ENCODE measurements around the gene IL17C.
A peak's percentile ranks its signal among the peaks of the same experiment; 100 is the strongest.

Gene IL17C

GRCh38 chr16:88647178-88648070 is 9.1 kb downstream of the IL17C start:
- no peak for DNase-seq

- no peak for DNase-seq
Observed at GRCh38 chr16:88649195-88649923, 11.0 kb downstream of the IL17C start.

- no peak for DNase-seq
Observed at GRCh38 chr16:88649924-88650748, 11.8 kb downstream of the IL17C start.

- peak; percentile 34 for DNase-seq
Observed at GRCh38 chr16:88650749-88651275, 12.4 kb downstream of the IL17C start, which contains the start of gene CYBA. Gene CYBA, minus strand, starts transcription at chr16:88651053. Its CDS starts 40 bp downstream, at chr16:88651013.

GRCh38 chr16:88651276-88651988 is 13.1 kb downstream of the IL17C start:
- DNase-seq: peak; percentile 68

DNA sequence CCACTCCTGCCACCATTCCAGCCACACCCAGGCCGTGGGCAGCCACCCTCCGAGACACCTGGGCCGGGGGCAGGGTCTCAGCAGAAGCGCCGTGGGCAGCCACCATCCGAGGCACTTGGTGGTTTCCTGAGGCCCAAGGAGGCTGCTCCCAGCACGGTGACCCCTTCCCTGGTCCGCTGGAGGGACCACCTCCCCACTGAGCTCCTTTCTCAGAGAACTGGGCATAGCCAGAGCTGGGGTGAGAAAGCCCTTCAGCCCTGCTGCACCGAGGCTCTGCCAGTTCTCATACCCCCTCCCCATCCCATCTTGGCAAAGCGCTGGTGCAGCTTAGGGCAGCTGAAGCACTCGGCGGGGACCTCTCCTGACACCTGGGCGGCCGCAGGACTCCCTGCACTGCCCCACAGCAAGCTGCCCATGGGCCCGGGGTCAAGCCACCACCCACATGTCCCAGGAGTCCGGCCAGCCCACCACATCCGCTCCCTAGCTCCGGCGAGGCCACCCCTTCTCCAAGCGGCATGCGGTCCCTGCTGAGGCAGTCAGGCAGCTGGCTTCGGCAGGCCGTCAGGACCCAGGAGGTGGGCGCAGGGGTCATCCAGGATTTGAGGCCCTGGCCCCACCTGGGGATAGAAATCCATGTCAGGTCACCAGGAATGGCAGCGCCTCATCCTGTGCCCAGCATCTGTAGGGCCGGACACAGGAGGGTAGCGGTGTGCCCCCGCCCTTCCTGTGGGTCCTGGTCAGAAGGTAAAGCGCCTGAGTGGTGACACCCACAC is 13.8 kb downstream of the IL17C start:
- no peak for DNase-seq

GRCh38 chr16:88652762-88653063 is 14.3 kb downstream of the IL17C start:
- DNase-seq: no peak

- no peak for DNase-seq
Observed at GRCh38 chr16:88653101-88653500, 14.7 kb downstream of the IL17C start.

- no peak for DNase-seq
Observed at GRCh38 chr16:88653596-88654362, 15.4 kb downstream of the IL17C start.

DNA sequence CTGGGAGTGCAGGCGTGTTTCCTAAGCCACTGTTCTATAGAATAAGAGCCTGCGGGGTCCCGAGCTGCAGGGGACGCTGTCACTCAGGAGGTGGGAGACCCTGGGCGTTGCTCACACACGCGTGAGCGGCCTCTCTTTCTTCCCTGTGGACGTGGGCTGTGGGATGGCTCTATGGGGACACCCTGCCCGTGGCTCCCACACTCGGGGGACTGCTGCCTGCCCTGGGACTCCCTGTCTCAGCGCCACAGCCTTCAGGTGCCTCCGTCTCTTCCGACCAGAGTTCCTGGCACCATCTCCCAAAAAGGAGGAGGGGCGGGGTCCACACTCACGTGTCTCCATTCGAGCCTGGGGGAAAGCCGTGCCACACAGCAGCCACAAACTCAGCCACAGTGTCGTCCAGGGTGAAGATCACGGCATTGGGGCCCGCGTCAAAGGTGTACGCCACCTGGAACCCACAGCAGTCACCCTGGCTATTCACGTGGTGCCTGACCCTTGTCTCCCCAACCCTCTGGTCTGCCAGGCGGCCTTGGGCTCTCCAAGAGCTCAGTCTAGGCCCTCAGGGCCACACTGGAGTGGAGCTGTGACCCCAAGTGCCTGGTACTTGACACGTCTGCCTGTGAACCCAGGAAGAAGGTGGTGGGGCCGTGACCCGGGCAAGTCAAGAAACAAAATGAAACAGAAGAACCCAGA is 16.1 kb downstream of the IL17C start:
- DNase-seq: no peak

- DNase-seq: no peak
Observed at GRCh38 chr16:88655053-88655732, 16.8 kb downstream of the IL17C start.

- DNase-seq: peak; percentile 1
Observed at GRCh38 chr16:88655733-88656281, 17.4 kb downstream of the IL17C start.

DNA sequence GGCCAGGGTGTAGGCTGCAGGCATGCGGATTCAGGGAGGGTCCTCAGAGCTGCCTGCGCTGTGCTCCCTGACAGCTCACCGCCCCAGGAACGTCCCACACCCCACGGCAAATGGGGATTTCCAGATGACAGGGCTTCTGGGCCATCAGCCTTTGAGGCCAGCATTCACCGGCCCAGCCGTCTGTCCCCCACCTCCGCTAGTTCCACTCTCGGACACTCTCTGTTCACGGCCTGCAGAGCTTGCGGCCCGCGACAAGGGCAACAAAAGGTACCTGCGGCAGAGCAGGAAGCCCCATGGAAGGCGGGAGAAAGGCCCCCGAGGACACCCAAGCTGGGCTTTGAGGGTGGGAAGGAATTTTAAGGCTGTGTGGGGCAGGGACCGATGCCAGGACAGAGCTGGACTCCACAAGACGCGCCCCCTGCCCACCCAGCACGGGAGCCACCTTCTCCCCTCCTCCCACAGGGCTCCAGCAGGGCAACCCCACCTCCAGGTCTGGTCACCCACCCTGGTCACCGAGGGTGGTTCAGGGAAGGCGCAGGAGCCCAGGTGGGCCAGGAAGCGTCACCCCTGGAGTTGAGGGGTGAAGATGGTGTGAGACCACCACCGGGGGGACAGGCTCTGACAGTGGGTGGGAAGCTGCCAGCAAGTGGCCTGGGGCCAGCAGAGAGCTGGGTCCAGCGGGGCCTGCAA is 18.1 kb downstream of the IL17C start:
- peak; percentile 4 for DNase-seq

- no peak for DNase-seq
Observed at GRCh38 chr16:88657371-88657770, 19.0 kb downstream of the IL17C start.

DNA sequence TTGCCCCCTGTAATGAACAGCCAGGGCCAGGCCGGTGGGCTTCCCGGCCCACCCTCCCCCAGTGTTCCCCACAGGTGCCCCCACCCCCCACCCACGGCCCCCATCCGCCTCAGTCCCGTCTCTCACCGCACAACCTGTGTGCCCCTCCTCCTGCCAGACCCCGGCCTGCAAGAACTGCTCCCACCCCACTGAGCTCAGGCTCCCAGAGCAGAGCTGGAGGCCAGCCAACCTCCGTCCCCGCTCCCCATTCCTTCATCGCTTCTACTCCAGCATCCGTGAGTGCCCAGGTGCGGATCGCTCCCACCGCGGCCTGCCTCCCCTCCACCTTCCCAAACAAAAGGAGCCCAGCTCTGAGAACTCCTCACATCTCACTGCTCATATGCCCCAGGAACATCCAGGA is 20.3 kb downstream of the IL17C start:
- DNase-seq: no peak

- DNase-seq: no peak
Observed at GRCh38 chr16:88659160-88659559, 20.8 kb downstream of the IL17C start.

DNA sequence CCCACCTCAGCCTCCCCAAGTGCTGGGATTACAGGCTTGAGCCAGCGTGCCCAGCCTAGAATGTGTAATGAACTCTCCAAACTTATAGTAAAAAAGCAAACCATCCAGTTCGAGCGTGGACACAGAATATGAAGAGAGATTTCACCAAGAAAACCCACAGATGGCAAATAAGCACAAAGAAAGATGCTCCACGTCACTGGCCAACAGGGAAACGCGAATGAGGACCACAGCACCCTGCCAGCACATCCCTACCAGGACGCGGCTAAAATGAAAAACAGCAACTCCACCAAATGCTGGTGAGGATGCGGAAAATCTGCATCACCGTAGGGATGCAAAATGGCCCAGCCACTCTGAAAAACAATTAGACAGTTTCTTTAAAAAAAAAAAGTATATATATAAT is 23.1 kb downstream of the IL17C start:
- no peak for DNase-seq

- DNase-seq: no peak
Observed at GRCh38 chr16:88662222-88662842, 24.0 kb downstream of the IL17C start.
